ENCODE data around the gene RPS6KA2. TPM values are rescaled to one million over a fixed set of nuclear protein-coding genes. Genes with fewer than 3 reads are reported as not detected.

RPS6KA2 gene
- total RNA-seq, 1 donor from 2014 or later, result 124 TPM

DNA sequence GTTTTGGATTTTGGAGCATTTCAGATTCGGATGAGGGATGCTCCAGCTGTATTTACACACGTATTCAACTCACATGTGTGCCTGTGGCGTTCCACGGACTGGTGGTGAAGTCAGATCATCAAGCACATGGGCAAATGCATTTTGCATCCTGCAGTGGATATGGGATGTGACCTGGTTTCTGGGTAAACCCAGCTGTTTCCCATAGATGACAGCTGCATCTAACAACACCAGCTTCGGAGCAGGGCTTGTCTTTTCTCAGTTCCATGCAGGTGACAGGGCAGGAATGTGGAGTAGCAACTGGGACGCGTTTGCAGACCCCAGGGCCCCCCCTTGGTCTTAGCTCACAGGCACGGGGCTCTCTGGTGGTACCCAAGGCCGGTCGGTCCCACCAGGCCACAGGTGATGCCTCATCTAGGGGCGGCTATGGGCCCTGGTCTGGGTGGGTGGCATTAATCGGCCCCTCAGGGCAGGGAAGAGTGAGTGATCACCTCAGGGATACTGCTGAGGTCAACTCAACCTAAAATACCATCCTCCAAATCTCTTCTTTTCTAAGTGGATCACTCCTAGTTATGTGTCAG lies 123.8 kb downstream of the RPS6KA2 start:
- TF ChIP-seq, protein P1, sequence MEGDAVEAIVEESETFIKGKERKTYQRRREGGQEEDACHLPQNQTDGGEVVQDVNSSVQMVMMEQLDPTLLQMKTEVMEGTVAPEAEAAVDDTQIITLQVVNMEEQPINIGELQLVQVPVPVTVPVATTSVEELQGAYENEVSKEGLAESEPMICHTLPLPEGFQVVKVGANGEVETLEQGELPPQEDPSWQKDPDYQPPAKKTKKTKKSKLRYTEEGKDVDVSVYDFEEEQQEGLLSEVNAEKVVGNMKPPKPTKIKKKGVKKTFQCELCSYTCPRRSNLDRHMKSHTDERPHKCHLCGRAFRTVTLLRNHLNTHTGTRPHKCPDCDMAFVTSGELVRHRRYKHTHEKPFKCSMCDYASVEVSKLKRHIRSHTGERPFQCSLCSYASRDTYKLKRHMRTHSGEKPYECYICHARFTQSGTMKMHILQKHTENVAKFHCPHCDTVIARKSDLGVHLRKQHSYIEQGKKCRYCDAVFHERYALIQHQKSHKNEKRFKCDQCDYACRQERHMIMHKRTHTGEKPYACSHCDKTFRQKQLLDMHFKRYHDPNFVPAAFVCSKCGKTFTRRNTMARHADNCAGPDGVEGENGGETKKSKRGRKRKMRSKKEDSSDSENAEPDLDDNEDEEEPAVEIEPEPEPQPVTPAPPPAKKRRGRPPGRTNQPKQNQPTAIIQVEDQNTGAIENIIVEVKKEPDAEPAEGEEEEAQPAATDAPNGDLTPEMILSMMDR (IDR thresholded peaks at IDR 0.05), result no peak
- H3K27me3 Mint-ChIP-seq (ENCODE audit: low read depth), result no peaks in the 10 kb centered on the region
- peaks cover 38% of the 10 kb centered on the region for H3K36me3 Mint-ChIP-seq (ENCODE audit: low read depth)

DNA sequence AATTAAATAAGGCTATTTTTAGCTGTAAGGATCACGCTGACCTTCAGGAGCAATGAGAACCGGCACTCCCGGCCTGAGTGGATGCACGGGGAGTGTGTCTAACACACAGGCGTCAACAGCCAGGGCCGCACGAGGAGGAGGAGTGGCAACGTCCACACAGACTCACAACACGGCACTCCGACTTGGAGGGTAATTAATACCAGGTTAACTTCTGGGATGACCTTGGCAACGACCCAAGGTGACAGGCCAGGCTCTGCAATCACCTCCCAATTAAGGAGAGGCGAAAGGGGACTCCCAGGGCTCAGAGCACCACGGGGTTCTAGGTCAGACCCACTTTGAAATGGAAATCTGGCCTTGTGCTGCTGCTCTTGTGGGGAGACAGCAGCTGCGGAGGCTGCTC lies 124.6 kb downstream of the RPS6KA2 start:
- no peaks in the 10 kb centered on the region for H3K27me3 Mint-ChIP-seq (ENCODE audit: low read depth)
- H3K36me3 Mint-ChIP-seq (ENCODE audit: low read depth), result peaks cover 35% of the 10 kb centered on the region
- no peaks in the 10 kb centered on the region for H3K4me1 Mint-ChIP-seq (ENCODE audit: low read depth)
- no peak overlapping the region for H3K4me3 Mint-ChIP-seq (ENCODE audit: unreplicated experiment)
- no peak overlapping the region for H3K27ac Mint-ChIP-seq (ENCODE audit: unreplicated experiment)
- no peak for DNase-seq (ENCODE audit: low spot score)
- H3K9me3 Mint-ChIP-seq (ENCODE audit: low read depth), result no peaks in the 10 kb centered on the region
- TF ChIP-seq, protein P1 (IDR thresholded peaks at IDR 0.05), result no peak

More for the DNA sequence above, 123.8 kb downstream of the RPS6KA2 start:
- H3K9me3 Mint-ChIP-seq (ENCODE audit: low read depth), result no peaks in the 10 kb centered on the region
- no peaks in the 10 kb centered on the region for H3K4me1 Mint-ChIP-seq (ENCODE audit: low read depth)
- H3K4me3 Mint-ChIP-seq (ENCODE audit: unreplicated experiment), result no peak overlapping the region
- no peak for DNase-seq (ENCODE audit: low spot score)
- H3K27ac Mint-ChIP-seq (ENCODE audit: unreplicated experiment), result no peak overlapping the region

- TF ChIP-seq, protein P1 (IDR thresholded peaks at IDR 0.05), result no peak
- H3K27me3 Mint-ChIP-seq (ENCODE audit: low read depth), result no peaks in the 10 kb centered on the region
- H3K27ac Mint-ChIP-seq (ENCODE audit: unreplicated experiment), result no peak overlapping the region
- no peak overlapping the region for H3K4me3 Mint-ChIP-seq (ENCODE audit: unreplicated experiment)
- no peak for DNase-seq (ENCODE audit: low spot score)
- H3K4me1 Mint-ChIP-seq (ENCODE audit: low read depth), result peaks cover 3% of the 10 kb centered on the region
- peaks cover 33% of the 10 kb centered on the region for H3K36me3 Mint-ChIP-seq (ENCODE audit: low read depth)
- no peaks in the 10 kb centered on the region for H3K9me3 Mint-ChIP-seq (ENCODE audit: low read depth)
Measured at GRCh38 chr6:166501246-166501645, 125.8 kb downstream of the RPS6KA2 start.

DNA sequence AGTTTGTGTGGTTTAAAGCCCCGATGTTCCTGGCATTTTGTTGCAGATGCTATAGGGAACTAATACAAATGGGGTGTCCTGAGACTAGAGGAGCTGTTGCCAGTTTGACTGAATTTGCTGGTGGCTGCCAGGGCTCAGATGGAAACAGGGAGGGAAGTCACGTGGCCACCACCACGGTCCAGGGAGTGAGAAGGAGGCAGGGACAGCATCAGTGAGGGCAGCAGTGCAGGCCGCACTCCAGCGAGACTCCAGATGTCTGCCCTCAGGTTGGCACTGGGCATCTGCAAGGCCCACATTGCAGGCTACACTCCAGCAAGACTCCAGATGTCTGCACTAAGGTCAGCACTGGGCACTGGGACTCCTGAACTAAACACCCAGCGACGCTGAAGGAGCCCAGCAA lies 126.8 kb downstream of the RPS6KA2 start:
- TF ChIP-seq, protein P1 (IDR thresholded peaks at IDR 0.05), result no peak
- Mint-ChIP-seq H3K4me1 (ENCODE audit: low read depth) (peaks cover 3% of the 10 kb centered on the region), H3K4me3 (ENCODE audit: unreplicated experiment) (no peak overlapping the region), H3K36me3 (ENCODE audit: low read depth) (peaks cover 32% of the 10 kb centered on the region), H3K9me3 (ENCODE audit: low read depth) (no peaks in the 10 kb centered on the region), H3K27me3 (ENCODE audit: low read depth) (no peaks in the 10 kb centered on the region), H3K27ac (ENCODE audit: unreplicated experiment) (no peak overlapping the region)
- DNase-seq (ENCODE audit: low spot score), result no peak

DNA sequence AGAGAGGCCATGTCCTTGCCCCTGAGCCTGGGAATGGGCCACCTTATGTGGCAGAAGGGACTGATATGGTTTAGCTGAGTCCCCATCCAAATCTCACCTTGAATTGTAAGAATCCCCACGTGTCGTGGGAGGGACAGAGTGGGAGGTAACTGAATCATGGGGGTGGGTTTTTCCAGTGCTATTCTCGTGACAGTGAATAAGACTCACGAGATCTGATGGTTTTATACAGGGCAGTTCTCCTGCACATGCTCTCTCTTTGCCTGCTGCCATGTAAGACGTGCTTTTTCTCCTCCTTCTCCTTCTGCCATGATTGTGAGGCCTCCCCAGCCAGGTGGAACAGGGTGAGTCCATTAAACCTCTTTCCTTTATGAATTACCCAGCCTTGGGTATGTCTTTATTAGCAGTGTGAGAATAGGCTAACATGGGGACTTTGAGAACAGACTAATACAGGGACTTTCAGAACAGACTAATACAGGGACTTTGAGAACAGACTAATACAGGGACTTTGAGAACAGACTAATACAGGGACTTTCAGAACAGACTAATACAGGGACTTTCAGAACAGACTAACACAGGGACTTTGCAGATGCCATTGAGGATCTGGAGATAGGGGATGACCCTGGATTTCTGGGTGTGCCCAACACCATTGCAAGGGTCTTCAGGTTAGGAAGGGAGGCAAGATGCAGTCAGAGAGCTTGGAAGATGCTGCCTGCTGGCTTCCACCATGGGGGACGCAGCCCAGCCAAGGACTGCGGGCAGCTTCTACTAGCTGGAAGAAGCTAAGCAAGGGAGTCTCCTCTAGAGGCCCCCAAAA lies 127.5 kb downstream of the RPS6KA2 start:
- H3K27ac Mint-ChIP-seq (ENCODE audit: unreplicated experiment), result no peak overlapping the region
- H3K9me3 Mint-ChIP-seq (ENCODE audit: low read depth), result no peaks in the 10 kb centered on the region
- peaks cover 8% of the 10 kb centered on the region for H3K4me1 Mint-ChIP-seq (ENCODE audit: low read depth)
- H3K36me3 Mint-ChIP-seq (ENCODE audit: low read depth), result peaks cover 35% of the 10 kb centered on the region
- no peaks in the 10 kb centered on the region for H3K27me3 Mint-ChIP-seq (ENCODE audit: low read depth)
- H3K4me3 Mint-ChIP-seq (ENCODE audit: unreplicated experiment), result no peak overlapping the region
- TF ChIP-seq, protein P1 (IDR thresholded peaks at IDR 0.05), result no peak
- no peak for DNase-seq (ENCODE audit: low spot score)
